Activated naive CD8-positive, alpha-beta T cell treated with anti-CD3 and anti-CD28 coated beads, Interleukin-2, amount 10 ng/mL, durations not matched to agents 7 days and 5 days (primary cell): Measurements from ENCODE around the gene MEX3C. TPM values are rescaled to one million over a fixed set of nuclear protein-coding genes. Genes with fewer than 3 reads are reported as not detected.

Source experiments
- ATAC-seq: fragments of 150-1000 bp; cut with Tn5 transposase; one replicate; pipeline ENCODE4 v1.10.0; 2021; ENCODE audit warnings: low read depth, moderate library complexity
- POLR2A ChIA-PET: fragments of 350-600 bp; sonication (Branson Sonifier 250); formaldehyde crosslinking; loops from one replicate; lab custom pipeline; 2021; ENCODE audit warnings: antibody characterized with exemption; lab: Charles Lee
- DNase-seq: peaks from one replicate; pipeline ENCODE4 v3.0.0; 2021
- H3K27ac Mint-ChIP-seq: one replicate; pipeline ENCODE4 v1.8.0; 2022; ENCODE audit warnings: mild to moderate bottlenecking, mixed read lengths
- H3K27me3 Mint-ChIP-seq: one replicate; pipeline ENCODE4 v1.8.0; 2022; ENCODE audit warnings: mild to moderate bottlenecking, moderate library complexity, mixed read lengths
- H3K36me3 Mint-ChIP-seq: one replicate; pipeline ENCODE4 v1.8.0; 2021; ENCODE audit warnings: mild to moderate bottlenecking, mixed read lengths
- H3K4me1 Mint-ChIP-seq: one replicate; pipeline ENCODE4 v1.8.0; 2021; ENCODE audit warnings: mixed read lengths
- H3K4me3 Mint-ChIP-seq: one replicate; pipeline ENCODE4 v1.8.0; 2022; ENCODE audit warnings: mild to moderate bottlenecking, moderate library complexity, mixed read lengths
- H3K9me3 Mint-ChIP-seq: one replicate; pipeline ENCODE4 v1.8.0; 2021; ENCODE audit warnings: mixed read lengths
- total RNA-seq, 2 experiments: library from RNA; stranded (reverse); gene quantifications; one replicate each; pipeline ENCODE4 v1.2.3, GENCODE V29; 2021

Gene MEX3C
- total RNA-seq, 2 experiments from 2014 or later = 53.3 to 60.7 TPM

DNA sequence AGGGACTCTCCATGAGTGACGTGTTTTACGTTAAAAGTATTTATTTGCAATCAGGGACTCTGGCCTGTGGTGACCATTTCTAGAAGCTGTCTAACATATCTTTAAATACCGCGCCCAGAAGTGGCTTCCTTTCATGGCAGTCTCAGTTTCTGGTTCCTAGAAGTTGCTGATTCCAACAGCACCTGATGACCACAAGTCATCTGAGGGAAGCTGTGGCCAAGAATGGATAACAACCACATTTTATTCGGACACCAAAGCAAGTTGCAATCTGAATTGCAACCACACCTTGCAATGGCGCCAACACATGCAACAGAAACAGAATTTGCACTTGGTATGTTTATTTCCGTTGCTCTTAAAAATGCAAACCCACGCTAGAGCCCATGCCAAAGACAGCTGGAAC, 33.1 kb downstream of the MEX3C start:
- H3K4me1 Mint-ChIP-seq = peaks cover 47% of the 10 kb centered on the region
- POLR2A ChIA-PET = interaction anchor here (1.5 to 1.7 kb wide), 2 partner anchors 11 to 28 kb away, joined by 3 to 9 read pairs; no protein-coding TSS in a partner anchor
- no peak overlapping the region for H3K4me3 Mint-ChIP-seq
- no peak overlapping the region for H3K27ac Mint-ChIP-seq
- ATAC-seq (no peak), DNase-seq (no peak)
- no peaks in the 10 kb centered on the region for H3K27me3 Mint-ChIP-seq
- no peaks in the 10 kb centered on the region for H3K36me3 Mint-ChIP-seq
- no peaks in the 10 kb centered on the region for H3K9me3 Mint-ChIP-seq

- no peak for DNase-seq
- Mint-ChIP-seq H3K27ac (no peak overlapping the region), H3K4me3 (no peak overlapping the region), H3K27me3 (no peaks in the 10 kb centered on the region), H3K9me3 (no peaks in the 10 kb centered on the region), H3K4me1 (peaks cover 45% of the 10 kb centered on the region), H3K36me3 (peaks cover 5% of the 10 kb centered on the region)
- ATAC-seq = no peak
- POLR2A ChIA-PET = interaction anchor here (1.5 to 1.7 kb wide), 2 partner anchors 10 to 29 kb away, joined by 3 to 9 read pairs; no protein-coding TSS in a partner anchor
Measured at GRCh38 chr18:51163543-51163942, 33.9 kb downstream of the MEX3C start.

DNA sequence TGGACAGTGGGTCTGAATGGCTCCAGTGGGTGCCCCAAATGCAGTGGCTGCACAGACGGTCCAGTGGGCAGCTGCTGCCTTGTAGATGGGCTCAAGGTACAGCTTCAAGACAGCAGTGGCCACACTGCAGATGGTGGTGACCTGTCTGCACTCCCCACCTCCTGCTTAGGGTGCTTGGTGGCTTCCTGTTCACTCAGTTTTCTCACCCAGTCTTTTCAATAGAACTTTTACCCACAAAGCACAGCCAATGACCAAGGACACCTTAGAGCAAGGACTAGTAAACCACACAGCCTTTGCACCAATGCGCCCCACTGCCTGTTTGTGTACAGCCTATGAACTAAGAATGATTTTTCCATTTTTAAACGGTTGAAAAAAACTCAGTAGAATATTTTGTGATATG, 34.9 kb downstream of the MEX3C start:
- ATAC-seq = peak; percentile 76
- DNase-seq = no peak
- Mint-ChIP-seq H3K9me3 (no peaks in the 10 kb centered on the region), H3K27ac (peak overlapping the region; percentile 4), H3K4me3 (no peak overlapping the region), H3K36me3 (peaks cover 5% of the 10 kb centered on the region), H3K4me1 (peaks cover 40% of the 10 kb centered on the region), H3K27me3 (no peaks in the 10 kb centered on the region)
- POLR2A ChIA-PET = interaction anchor here (0.6 to 1.8 kb wide), 3 partner anchors 8 to 33 kb away, joined by 3 to 5 read pairs (median 3); no protein-coding TSS in a partner anchor

- DNase-seq (no peak), ATAC-seq (no peak)
- peaks cover 40% of the 10 kb centered on the region for H3K4me1 Mint-ChIP-seq
- no peak overlapping the region for H3K27ac Mint-ChIP-seq
- no peaks in the 10 kb centered on the region for H3K27me3 Mint-ChIP-seq
- peaks cover 5% of the 10 kb centered on the region for H3K36me3 Mint-ChIP-seq
- H3K9me3 Mint-ChIP-seq = no peaks in the 10 kb centered on the region
- POLR2A ChIA-PET = interaction anchor here (1.0 to 2.5 kb wide), 2 partner anchors 35 to 37 kb away, joined by 4 to 7 read pairs; partner anchors contain the start of gene MEX3C
- no peak overlapping the region for H3K4me3 Mint-ChIP-seq
Measured at GRCh38 chr18:51160646-51161045, 36.8 kb downstream of the MEX3C start.

GRCh38 chr18:51157215-51157614, 40.3 kb downstream of the MEX3C start:
- DNase-seq (no peak), ATAC-seq (no peak)
- H3K9me3 Mint-ChIP-seq = no peaks in the 10 kb centered on the region
- peaks cover 5% of the 10 kb centered on the region for H3K36me3 Mint-ChIP-seq
- H3K4me1 Mint-ChIP-seq = peaks cover 34% of the 10 kb centered on the region
- H3K27me3 Mint-ChIP-seq = no peaks in the 10 kb centered on the region
- POLR2A ChIA-PET = no interaction called here
- H3K4me3 Mint-ChIP-seq = no peak overlapping the region
- H3K27ac Mint-ChIP-seq = no peak overlapping the region

- H3K27me3 Mint-ChIP-seq = no peaks in the 10 kb centered on the region
- H3K9me3 Mint-ChIP-seq = no peaks in the 10 kb centered on the region
- H3K27ac Mint-ChIP-seq = peak overlapping the region; percentile 97
- DNase-seq (no peak), ATAC-seq (no peak)
- H3K36me3 Mint-ChIP-seq = peaks cover 5% of the 10 kb centered on the region
- peaks cover 35% of the 10 kb centered on the region for H3K4me1 Mint-ChIP-seq
- POLR2A ChIA-PET = interaction anchor here (0.8 to 5.2 kb wide), 7 partner anchors 8 to 186 kb away, joined by 3 to 64 read pairs (median 4); partner anchors contain the start of genes ELAC1 and MEX3C
- H3K4me3 Mint-ChIP-seq = peak overlapping the region; percentile 86
Measured at GRCh38 chr18:51154431-51155063, 42.9 kb downstream of the MEX3C start.

DNA sequence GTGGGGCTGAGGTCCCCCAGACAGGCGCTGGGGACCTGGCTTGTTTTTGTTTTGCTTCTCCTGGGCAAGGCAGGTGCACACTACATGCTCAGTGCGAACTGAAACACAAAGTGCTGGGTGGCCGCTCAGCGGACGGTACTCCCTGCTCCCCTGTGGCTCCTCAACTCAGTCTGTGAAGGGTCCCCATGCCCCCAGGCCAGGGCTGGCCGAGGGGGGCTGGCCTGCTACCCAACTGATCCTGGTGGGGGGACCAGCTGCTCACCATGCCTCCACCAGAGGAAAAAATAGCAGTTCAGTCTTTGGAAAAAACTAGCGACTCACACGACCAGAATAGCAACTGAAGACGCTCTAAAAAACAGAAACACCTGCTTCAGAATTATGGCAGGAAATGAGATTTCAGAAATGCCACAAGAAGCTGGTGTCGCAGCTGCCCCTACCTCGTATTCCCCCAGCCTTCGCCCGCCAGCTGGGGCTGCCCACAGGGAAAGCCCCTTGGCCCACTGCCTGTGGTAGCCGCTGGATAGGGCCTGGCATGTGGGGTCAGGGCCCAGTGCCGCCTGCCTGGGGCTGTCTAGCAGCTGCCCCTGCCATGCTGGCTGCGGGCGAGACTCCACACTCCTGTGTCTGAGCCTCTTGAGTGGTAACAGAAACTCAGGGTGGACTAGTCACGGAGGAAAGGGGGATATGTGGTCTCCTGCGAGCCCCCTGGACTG, 43.7 kb downstream of the MEX3C start:
- ATAC-seq = peak; percentile 67
- Mint-ChIP-seq H3K4me1 (peaks cover 31% of the 10 kb centered on the region), H3K36me3 (peaks cover 2% of the 10 kb centered on the region)

DNA sequence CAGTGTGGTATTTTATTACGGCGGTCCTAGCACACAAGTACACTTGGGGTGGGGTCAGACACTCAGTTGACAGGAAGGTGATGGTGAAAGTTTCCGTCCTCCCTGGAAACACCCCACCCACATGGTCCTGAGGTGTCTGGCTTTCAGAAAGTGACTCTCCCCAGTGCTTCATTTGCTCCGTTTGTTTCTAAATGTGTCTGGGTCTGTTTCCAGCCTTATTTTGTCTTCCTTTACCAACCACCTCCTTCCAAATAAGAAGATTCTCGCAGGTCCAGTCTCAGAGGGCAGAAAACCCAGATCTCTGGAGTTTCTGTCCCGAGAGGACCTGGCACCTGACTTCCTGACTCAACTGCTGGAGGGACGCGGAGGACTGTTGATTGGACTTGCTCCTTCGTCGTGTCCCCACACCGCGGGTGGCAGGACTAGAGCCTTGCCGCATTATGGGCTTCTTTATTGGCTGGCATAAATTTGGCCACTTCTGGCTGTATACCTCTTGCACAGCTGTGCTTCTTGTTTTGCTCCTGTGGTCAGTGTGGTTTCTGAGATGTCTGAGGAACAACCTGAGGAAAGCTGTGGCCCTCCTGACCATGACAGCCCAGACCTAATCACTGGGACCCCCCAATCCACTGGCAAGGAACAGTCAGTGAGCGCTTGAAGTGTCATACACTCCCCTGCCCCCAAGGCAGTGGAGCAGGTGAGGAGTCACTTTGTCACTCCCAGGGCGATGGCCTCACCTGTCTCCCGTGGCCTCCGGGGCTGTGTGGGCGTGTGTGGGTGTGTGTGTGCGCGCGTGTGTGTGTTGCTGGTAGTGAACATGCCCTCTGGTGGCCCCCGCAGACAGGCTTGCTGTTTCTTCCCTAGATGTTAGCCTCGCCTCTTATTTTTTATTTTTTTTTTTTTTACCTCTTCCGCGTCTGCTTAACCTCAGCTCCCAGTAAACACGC, 45.6 kb downstream of the MEX3C start:
- H3K4me1 Mint-ChIP-seq = peaks cover 27% of the 10 kb centered on the region
- peak; percentile 68 for ATAC-seq

More for the DNA sequence above, 43.7 kb downstream of the MEX3C start:
- Mint-ChIP-seq H3K4me3 (peak overlapping the region; percentile 86), H3K9me3 (no peaks in the 10 kb centered on the region), H3K27ac (peak overlapping the region; percentile 97), H3K27me3 (no peaks in the 10 kb centered on the region)
- peak; percentile 68 for DNase-seq
- POLR2A ChIA-PET = interaction anchor here (0.7 to 5.2 kb wide), 9 partner anchors 9 to 224 kb away, joined by 3 to 64 read pairs (median 4); partner anchors contain the start of genes ELAC1 and MEX3C

GRCh38 chr18:51151185-51151567, 46.3 kb downstream of the MEX3C start:
- H3K27ac Mint-ChIP-seq = peak overlapping the region; percentile 42
- no peaks in the 10 kb centered on the region for H3K36me3 Mint-ChIP-seq
- POLR2A ChIA-PET = interaction anchor here (5.2 kb wide), 1 partner anchor 45 kb away, joined by 64 read pairs; the partner anchor contains the start of gene MEX3C
- peaks cover 27% of the 10 kb centered on the region for H3K4me1 Mint-ChIP-seq
- no peaks in the 10 kb centered on the region for H3K27me3 Mint-ChIP-seq
- DNase-seq (no peak), ATAC-seq (no peak)
- H3K4me3 Mint-ChIP-seq = peak overlapping the region; percentile 28
- no peaks in the 10 kb centered on the region for H3K9me3 Mint-ChIP-seq

More for the DNA sequence above, 45.6 kb downstream of the MEX3C start:
- no peaks in the 10 kb centered on the region for H3K36me3 Mint-ChIP-seq
- H3K27me3 Mint-ChIP-seq = no peaks in the 10 kb centered on the region
- POLR2A ChIA-PET = interaction anchor here (1.0 to 5.2 kb wide), 2 partner anchors 10 to 45 kb away, joined by 5 to 64 read pairs; partner anchors contain the start of gene MEX3C
- no peaks in the 10 kb centered on the region for H3K9me3 Mint-ChIP-seq
- H3K4me3 Mint-ChIP-seq = peak overlapping the region; percentile 72
- peak overlapping the region; percentile 88 for H3K27ac Mint-ChIP-seq
- peak; percentile 66 for DNase-seq

DNA sequence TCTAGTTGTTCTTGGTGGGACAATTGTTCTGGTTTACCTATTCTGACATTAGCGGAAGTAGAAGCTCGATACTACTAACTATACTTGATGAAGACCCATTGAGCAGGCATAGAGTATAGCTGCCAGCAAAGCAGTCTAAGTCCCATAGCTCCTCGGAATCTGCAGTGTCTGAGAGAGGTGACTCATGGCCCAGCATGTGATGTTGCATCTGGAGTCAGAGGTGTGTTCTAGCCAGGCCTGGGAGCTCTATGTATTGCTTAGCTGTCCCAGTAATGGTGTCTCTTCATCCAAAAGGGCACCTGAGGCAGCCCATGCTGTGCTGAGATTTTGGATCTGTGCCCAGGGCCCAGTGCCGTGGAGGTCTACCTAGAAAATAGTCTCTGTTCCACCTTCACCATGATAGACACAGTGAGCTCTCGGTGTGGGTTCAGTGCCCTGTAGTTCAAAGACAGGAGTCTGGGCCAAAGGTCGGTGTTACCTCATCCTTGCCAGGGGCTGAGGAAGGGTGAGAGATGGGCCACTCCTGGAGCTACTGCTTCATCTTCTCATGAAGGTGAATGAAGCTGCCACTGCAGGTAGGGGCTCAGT, 47.3 kb downstream of the MEX3C start:
- Mint-ChIP-seq H3K4me1 (peaks cover 27% of the 10 kb centered on the region), H3K36me3 (no peaks in the 10 kb centered on the region), H3K9me3 (no peaks in the 10 kb centered on the region), H3K27ac (no peak overlapping the region), H3K4me3 (no peak overlapping the region), H3K27me3 (no peaks in the 10 kb centered on the region)
- POLR2A ChIA-PET = interaction anchor here (5.2 kb wide), 1 partner anchor 46 kb away, joined by 64 read pairs; the partner anchor contains the start of gene MEX3C
- ATAC-seq (no peak), DNase-seq (no peak)

DNA sequence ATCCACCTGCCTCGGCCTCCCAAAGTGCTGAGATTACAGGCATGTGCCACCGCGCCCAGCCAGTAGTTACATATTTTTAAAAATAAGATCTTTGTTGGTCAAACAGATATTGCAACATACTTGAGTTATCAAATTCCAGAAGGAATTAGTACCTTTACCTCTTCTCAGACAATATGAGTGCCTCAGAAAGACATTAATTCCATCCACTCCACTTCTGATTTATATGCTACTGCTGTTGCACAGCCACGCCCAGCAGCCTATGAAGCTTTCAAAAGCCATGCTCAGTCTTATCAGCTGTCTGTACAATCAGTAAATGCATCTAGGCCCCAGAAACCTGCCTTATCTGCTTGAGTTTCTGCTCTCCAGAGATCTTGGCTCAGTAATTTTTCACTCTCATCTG, 47.8 kb downstream of the MEX3C start:
- H3K4me1 Mint-ChIP-seq = peaks cover 26% of the 10 kb centered on the region

DNA sequence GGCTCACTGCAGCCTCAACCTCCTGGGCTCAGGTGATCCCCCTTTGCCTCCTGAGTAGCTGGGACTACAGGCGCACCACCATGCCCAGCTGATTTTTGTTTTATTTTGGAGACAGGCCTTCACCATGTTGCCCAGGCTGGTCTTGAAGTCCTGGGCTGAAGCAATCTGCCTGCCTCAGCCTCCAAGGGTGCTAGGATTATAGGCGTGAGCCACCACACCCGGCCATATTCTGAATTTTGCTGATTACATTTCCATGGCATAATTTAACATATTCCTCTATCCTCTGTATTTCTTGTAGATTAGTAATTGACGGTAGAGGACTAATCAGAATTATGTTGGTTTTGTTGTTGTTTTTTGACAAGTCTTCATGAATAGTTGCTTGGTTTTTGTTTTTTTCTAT, 50.6 kb downstream of the MEX3C start:
- ATAC-seq (no peak), DNase-seq (no peak)
- Mint-ChIP-seq H3K4me3 (no peak overlapping the region), H3K27me3 (peaks cover 4% of the 10 kb centered on the region), H3K9me3 (no peaks in the 10 kb centered on the region), H3K4me1 (peaks cover 5% of the 10 kb centered on the region), H3K27ac (no peak overlapping the region), H3K36me3 (no peaks in the 10 kb centered on the region)
- POLR2A ChIA-PET = no interaction called here

More for the DNA sequence above, 47.8 kb downstream of the MEX3C start:
- ATAC-seq = no peak
- Mint-ChIP-seq H3K4me3 (no peak overlapping the region), H3K9me3 (no peaks in the 10 kb centered on the region), H3K27ac (no peak overlapping the region), H3K36me3 (no peaks in the 10 kb centered on the region), H3K27me3 (peaks cover under 1% of the 10 kb centered on the region)
- no peak for DNase-seq
- POLR2A ChIA-PET = interaction anchor here (5.2 kb wide), 1 partner anchor 47 kb away, joined by 64 read pairs; the partner anchor contains the start of gene MEX3C
